Measurements from ENCODE around the gene P2RY8. TPM values are rescaled to one million over a fixed set of nuclear protein-coding genes. Genes with fewer than 3 reads are reported as not detected.
"Not testable (repeated sequence)": the region's sequence is repeated elsewhere in the genome, so short reads cannot be mapped to it uniquely, and the experiment has no call there.

P2RY8 gene
- total RNA-seq, 1 donor: not detected

- no peak overlapping the region for H3K4me3 ChIP-seq (ENCODE audit: low read depth, low read length)
- DNase-seq (ENCODE audit: low read depth): no peak
- TF ChIP-seq CTCF (IDR thresholded peaks at IDR 0.05; ENCODE audit: insufficient read depth, low read length): no peak
Observed at GRCh38 chrX:1483843-1484637, 52.9 kb downstream of the P2RY8 start.

GRCh38 chrX:1482530-1482928 lies 54.5 kb downstream of the P2RY8 start:
- not testable (repeated sequence) for DNase-seq (ENCODE audit: low read depth); H3K4me3 ChIP-seq (ENCODE audit: low read depth, low read length)

- H3K4me3 ChIP-seq (ENCODE audit: low read depth, low read length): no peak overlapping the region
- peak; percentile 84 for DNase-seq (ENCODE audit: low read depth)
- no peak for TF ChIP-seq CTCF (IDR thresholded peaks at IDR 0.05; ENCODE audit: insufficient read depth, low read length)
Observed at GRCh38 chrX:1481636-1482529, 55.1 kb downstream of the P2RY8 start.

- no peak overlapping the region for H3K4me3 ChIP-seq (ENCODE audit: low read depth, low read length)
- TF ChIP-seq CTCF (IDR thresholded peaks at IDR 0.05; ENCODE audit: insufficient read depth, low read length): no peak
- DNase-seq (ENCODE audit: low read depth): no peak
Observed at GRCh38 chrX:1480082-1480785, 56.8 kb downstream of the P2RY8 start.

- no peak for TF ChIP-seq CTCF (IDR thresholded peaks at IDR 0.05; ENCODE audit: insufficient read depth, low read length)
- no peak overlapping the region for H3K4me3 ChIP-seq (ENCODE audit: low read depth, low read length)
- no peak for DNase-seq (ENCODE audit: low read depth)
Observed at GRCh38 chrX:1477801-1478458, 59.1 kb downstream of the P2RY8 start.

- no peak overlapping the region for H3K4me3 ChIP-seq (ENCODE audit: low read depth, low read length)
- DNase-seq (ENCODE audit: low read depth): no peak
- TF ChIP-seq CTCF (IDR thresholded peaks at IDR 0.05; ENCODE audit: insufficient read depth, low read length): no peak
Observed at GRCh38 chrX:1477229-1477628, 59.8 kb downstream of the P2RY8 start.
